ENCODE results near the gene PLCD3. TPM values are rescaled to one million over a fixed set of nuclear protein-coding genes. Genes with fewer than 3 reads are reported as not detected.
"Not testable (repeated sequence)": the region's sequence is repeated elsewhere in the genome, so short reads cannot be mapped to it uniquely, and the experiment has no call there.

PLCD3 gene
- total RNA-seq, 1 donor from 2014 or later, result 2.4 TPM

DNA sequence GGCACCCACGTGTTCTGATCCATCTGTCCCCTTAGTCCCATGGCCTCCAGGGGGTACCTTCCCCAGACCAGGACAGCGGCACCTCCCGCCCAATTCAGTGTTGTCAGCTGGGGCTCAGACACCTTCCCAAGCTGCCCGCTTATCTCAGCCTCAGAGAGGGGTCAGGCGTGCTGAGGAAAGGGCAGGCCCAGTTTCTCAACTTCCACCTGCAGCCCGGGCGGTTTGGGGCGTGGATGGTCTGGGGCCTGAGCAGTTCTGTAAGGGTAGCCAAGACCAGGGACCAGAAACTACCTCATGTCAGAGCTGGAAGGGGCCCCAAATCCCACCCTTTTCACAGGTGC is 5.1 kb downstream of the PLCD3 start:
- intact Hi-C loops (cut with micrococcal nuclease), result no loop called here
- H3K27me3 Mint-ChIP-seq (ENCODE audit: insufficient read depth), result peaks cover 9% of the 10 kb centered on the region
- no peaks in the 10 kb centered on the region for H3K36me3 Mint-ChIP-seq (ENCODE audit: low read depth)
- no peak overlapping the region for H3K4me3 Mint-ChIP-seq
- H3K9me3 Mint-ChIP-seq, result no peaks in the 10 kb centered on the region
- H3K4me1 Mint-ChIP-seq (ENCODE audit: low read depth), result no peaks in the 10 kb centered on the region
- H3K27ac Mint-ChIP-seq, result no peak overlapping the region
- no peak for DNase-seq (ENCODE audit: low spot score)

DNA sequence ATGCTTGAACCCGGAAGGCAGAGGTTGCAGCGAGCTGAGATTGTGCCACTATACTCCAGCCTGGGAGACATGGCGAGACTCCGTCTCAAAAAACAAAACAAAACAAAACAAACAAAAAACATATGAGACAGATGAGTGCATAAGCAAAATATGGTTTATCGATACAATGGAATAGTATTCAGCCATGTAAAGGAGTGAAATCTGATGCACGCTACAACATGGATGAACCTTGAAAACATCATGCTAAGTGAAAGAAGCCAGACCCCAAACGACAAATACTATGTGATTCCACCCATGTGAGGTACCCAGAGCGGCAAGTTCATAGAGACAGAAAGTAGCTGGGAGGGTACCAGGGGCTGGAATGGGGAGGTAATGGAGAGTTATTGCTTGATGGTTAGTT is 6.8 kb downstream of the PLCD3 start:
- peaks cover 14% of the 10 kb centered on the region for H3K27me3 Mint-ChIP-seq (ENCODE audit: insufficient read depth)
- no peaks in the 10 kb centered on the region for H3K4me1 Mint-ChIP-seq (ENCODE audit: low read depth)
- intact Hi-C loops (cut with micrococcal nuclease), result no loop called here
- no peak overlapping the region for H3K27ac Mint-ChIP-seq
- no peak for DNase-seq (ENCODE audit: low spot score)
- H3K9me3 Mint-ChIP-seq, result no peaks in the 10 kb centered on the region
- H3K4me3 Mint-ChIP-seq, result no peak overlapping the region
- H3K36me3 Mint-ChIP-seq (ENCODE audit: low read depth), result no peaks in the 10 kb centered on the region

DNA sequence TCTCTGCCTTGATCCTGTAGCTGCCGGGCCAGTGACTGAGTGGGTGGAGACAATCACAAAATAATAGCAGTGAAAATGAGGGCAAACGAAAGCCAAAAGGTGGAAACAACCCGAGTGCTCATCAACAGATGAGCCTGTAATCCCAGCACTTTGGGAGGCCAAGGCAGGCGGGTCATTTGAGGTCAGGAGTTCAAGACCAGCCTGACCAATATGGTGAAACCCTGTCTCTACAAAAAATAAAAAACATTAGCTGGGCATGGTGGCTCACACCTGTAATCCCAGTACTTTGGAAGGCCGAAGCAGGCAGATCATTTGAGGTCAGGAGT is 7.6 kb downstream of the PLCD3 start:
- H3K4me3 Mint-ChIP-seq; H3K4me1 Mint-ChIP-seq (ENCODE audit: low read depth); H3K27ac Mint-ChIP-seq; H3K36me3 Mint-ChIP-seq (ENCODE audit: low read depth); intact Hi-C loops (cut with micrococcal nuclease); H3K9me3 Mint-ChIP-seq; DNase-seq (ENCODE audit: low spot score): not testable (repeated sequence)
- H3K27me3 Mint-ChIP-seq (ENCODE audit: insufficient read depth), result peaks cover 13% of the 10 kb centered on the region

DNA sequence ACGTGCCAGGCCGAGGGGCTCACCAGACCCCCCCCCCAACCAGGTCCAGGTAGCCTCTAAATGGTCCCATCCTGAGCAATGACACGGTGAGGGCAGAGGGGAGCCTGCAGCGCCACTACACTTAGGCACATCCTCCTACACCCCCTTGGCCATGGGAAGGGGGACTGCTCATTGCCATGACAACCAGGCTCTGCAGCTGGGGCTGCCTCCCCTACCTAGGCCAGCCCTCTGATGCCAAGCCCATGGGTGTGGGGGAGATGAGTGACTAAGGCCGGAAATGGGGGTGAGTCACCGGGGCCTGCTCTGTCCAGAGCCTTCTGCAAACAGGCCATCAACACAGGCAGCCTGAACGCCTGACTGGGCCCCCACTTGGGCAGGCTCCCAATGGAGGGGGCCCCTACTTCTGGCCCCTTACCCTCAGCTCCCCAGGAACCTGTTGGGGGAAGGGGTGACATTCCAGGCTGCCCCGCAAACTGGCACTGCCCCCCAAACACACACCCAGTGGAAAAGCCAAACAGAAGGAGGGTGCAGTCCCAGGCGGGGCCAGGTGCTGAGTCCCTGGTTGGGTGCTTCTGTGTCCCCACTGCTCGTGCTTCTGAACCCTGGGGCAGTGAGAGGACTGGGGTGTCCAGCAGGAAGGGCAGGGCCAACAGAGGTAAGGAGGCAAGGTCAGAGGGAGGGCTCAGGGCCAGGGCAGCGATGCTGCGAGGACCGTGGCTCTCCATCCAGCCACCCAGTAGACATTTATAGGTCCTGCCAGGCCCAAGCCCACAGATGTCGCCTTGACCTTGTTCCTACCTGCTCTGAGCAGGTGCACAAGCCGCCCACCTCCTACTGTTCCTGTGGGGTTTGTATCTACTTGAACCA is 8.2 kb downstream of the PLCD3 start:
- no peak overlapping the region for H3K27ac Mint-ChIP-seq
- H3K27me3 Mint-ChIP-seq (ENCODE audit: insufficient read depth), result peaks cover 17% of the 10 kb centered on the region
- H3K4me1 Mint-ChIP-seq (ENCODE audit: low read depth), result no peaks in the 10 kb centered on the region
- intact Hi-C loops (cut with micrococcal nuclease), result no loop called here
- no peaks in the 10 kb centered on the region for H3K36me3 Mint-ChIP-seq (ENCODE audit: low read depth)
- no peak overlapping the region for H3K4me3 Mint-ChIP-seq
- no peak for DNase-seq (ENCODE audit: low spot score)
- no peaks in the 10 kb centered on the region for H3K9me3 Mint-ChIP-seq

DNA sequence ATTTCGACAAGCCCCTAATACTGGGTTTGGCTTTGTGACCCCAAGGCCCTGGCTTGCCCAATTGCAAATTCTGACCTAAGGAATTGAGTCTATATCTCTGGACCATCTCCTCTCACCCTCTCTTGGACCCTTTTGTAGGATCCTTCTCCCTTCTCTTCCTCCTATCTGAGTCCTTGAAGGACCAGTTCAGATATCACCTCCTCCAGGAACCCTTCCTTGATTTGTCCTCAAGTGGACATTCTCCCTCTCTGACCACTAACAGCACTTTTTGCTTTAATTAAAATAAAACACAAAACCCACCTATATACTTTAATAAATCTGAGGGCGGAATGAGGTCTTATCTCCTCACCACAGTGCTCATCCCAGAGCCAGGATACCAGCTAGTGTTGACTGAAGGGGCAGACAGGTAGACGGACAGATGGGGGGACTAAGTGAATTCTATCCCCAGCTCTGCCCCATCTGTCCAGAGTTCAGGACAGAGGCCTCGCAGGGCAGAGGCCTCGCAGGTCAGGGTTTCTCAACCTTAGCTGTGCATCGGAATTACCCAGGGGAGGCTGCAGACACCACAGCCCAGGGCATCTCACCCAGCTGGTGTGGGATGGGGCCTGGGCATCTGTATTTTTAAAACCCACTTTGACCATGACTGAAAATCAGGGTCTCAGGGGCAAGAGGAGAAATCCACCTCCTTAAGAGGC is 9.1 kb downstream of the PLCD3 start:
- Mint-ChIP-seq H3K36me3 (ENCODE audit: low read depth) (no peaks in the 10 kb centered on the region), H3K9me3 (no peaks in the 10 kb centered on the region), H3K27me3 (ENCODE audit: insufficient read depth) (peaks cover 20% of the 10 kb centered on the region), H3K27ac (no peak overlapping the region), H3K4me1 (ENCODE audit: low read depth) (no peaks in the 10 kb centered on the region), H3K4me3 (no peak overlapping the region)
- DNase-seq (ENCODE audit: low spot score), result no peak
- intact Hi-C loops (cut with micrococcal nuclease), result no loop called here

DNA sequence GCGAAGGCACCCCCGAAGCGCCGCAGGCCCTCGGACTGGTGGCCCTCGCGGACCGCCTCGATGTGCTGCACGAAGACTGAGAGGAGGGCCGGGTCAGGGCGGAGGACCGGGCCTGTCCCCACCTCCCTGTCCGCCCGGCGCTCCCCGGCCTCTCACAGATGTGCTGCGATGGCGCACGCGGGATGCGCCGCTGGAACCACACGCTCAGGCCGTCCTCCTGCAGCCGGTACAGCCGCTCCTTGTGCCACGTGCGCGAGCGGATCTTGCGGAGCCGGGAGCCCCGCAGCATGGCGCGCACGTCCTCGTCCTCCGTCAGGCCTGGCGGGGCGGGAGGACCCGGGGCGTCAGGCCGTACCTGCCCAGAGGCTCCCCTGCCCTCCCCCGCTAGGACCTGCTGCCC is 11.3 kb downstream of the PLCD3 start:
- DNase-seq (ENCODE audit: low spot score), result no peak
- Mint-ChIP-seq H3K4me3 (no peak overlapping the region), H3K27me3 (ENCODE audit: insufficient read depth) (peaks cover 20% of the 10 kb centered on the region), H3K9me3 (no peaks in the 10 kb centered on the region), H3K4me1 (ENCODE audit: low read depth) (no peaks in the 10 kb centered on the region), H3K27ac (no peak overlapping the region), H3K36me3 (ENCODE audit: low read depth) (no peaks in the 10 kb centered on the region)
- intact Hi-C loops (cut with micrococcal nuclease), result no loop called here

DNA sequence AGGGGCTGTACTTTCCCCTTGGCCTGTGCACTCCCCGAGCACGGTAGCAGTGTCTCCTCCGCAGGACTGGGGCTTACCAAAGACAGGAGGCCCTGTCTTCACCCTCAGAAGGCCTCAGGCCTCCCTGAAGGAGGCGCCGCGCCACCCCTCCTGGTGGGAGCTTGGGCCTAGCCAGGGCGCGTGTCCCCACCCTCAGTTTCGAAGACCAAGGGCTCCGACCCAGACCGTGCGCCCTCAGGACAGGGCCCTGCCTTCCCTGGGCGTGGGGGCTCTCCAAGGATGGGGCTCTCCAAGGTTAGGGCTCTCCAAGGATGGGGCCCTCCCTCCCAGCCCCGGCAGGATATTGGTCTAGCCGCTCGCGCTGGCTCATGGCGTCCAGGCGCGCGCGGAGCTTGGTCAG is 11.8 kb downstream of the PLCD3 start:
- peaks cover 18% of the 10 kb centered on the region for H3K27me3 Mint-ChIP-seq (ENCODE audit: insufficient read depth)
- no peaks in the 10 kb centered on the region for H3K9me3 Mint-ChIP-seq
- H3K4me3 Mint-ChIP-seq, result no peak overlapping the region
- no peak overlapping the region for H3K27ac Mint-ChIP-seq
- H3K4me1 Mint-ChIP-seq (ENCODE audit: low read depth), result no peaks in the 10 kb centered on the region
- no peaks in the 10 kb centered on the region for H3K36me3 Mint-ChIP-seq (ENCODE audit: low read depth)
- DNase-seq (ENCODE audit: low spot score), result no peak
- intact Hi-C loops (cut with micrococcal nuclease), result no loop called here

DNA sequence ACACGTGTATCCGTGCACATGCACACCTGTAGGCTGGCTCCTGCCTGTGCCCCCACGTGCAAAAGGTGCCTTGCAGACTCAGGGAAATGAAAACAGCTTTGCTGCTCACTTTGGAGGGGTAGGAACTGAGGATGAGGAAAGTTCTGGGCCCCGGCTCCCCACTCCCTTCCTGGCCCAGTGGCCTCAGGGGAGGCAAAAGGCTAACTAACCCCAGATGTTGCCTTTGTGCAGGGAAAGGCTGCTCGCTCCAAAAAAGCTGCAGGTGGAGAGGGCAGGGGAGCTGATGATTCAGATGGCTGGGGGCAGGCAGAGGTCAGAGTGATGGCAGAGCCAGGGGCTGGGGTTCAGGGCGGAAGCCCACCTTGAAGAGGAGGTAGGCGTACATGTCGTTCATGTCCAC is 12.4 kb downstream of the PLCD3 start:
- peaks cover 18% of the 10 kb centered on the region for H3K27me3 Mint-ChIP-seq (ENCODE audit: insufficient read depth)
- no peaks in the 10 kb centered on the region for H3K9me3 Mint-ChIP-seq
- no peaks in the 10 kb centered on the region for H3K4me1 Mint-ChIP-seq (ENCODE audit: low read depth)
- H3K36me3 Mint-ChIP-seq (ENCODE audit: low read depth), result no peaks in the 10 kb centered on the region
- H3K4me3 Mint-ChIP-seq, result no peak overlapping the region
- H3K27ac Mint-ChIP-seq, result no peak overlapping the region
- DNase-seq (ENCODE audit: low spot score), result no peak
- intact Hi-C loops (cut with micrococcal nuclease), result no loop called here

DNA sequence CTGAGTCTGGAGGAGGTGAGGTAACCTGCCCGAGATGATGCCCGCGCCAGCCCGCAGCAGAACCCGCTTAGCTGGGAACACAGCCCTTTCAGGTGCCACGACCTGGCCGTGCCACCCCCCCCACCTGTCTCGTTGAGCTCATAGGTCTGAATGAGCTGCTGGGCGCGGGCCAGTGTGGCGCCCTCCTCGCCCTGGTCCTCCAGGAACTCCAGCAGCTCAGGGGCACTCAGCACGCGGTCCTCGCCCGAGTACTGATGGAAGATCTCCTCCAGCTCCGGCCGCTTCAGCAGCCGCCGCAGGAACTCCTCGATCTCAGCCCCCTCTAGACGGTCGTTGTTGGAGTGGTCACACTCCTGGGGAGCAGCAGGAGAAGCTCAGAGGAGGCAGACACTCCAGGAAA is 13.6 kb downstream of the PLCD3 start:
- Mint-ChIP-seq H3K4me1 (ENCODE audit: low read depth) (no peaks in the 10 kb centered on the region), H3K27ac (no peak overlapping the region), H3K36me3 (ENCODE audit: low read depth) (no peaks in the 10 kb centered on the region), H3K9me3 (no peaks in the 10 kb centered on the region), H3K4me3 (no peak overlapping the region), H3K27me3 (ENCODE audit: insufficient read depth) (peaks cover 18% of the 10 kb centered on the region)
- intact Hi-C loops (cut with micrococcal nuclease), result no loop called here
- no peak for DNase-seq (ENCODE audit: low spot score)

DNA sequence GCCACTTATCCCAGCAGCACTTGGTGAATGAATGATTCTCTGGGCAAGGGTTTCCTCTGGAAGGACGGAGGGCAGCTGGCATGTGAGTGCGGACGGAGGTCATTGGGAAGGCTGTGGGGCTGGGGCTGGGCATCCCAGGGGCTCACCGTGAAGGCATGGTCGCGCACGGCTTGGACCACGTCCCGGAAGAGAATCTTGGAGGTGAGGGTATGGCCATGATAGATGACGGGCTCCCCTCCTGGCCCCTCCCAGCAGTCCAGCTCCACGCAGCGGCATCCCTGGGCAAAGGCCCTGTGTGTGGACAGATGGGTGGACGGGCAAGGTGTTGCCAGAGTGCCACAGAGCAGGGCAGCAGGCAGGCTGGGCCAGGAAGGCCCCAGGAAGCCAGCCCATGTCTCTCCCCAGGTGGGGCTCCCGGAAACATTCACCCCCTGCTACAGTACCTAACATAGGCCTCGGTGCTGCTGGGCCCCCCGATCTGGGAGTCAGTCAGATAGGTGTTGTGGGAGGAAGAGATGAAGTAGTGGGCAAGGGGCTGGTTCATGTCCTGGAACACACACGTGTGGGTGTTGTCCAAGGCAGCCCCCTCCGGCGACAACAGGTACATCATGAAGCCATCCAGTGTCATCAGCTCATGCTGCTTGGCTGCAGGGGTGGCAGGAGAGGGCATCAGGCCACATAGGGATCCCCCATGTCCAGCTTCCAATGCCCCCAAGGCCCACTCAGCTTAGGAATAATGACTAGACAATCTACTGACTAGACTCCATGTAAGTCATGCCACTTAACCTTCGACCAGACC is 14.3 kb downstream of the PLCD3 start:
- no peak overlapping the region for H3K27ac Mint-ChIP-seq
- H3K27me3 Mint-ChIP-seq (ENCODE audit: insufficient read depth), result peaks cover 16% of the 10 kb centered on the region
- DNase-seq (ENCODE audit: low spot score), result no peak
- no peak overlapping the region for H3K4me3 Mint-ChIP-seq
- no peaks in the 10 kb centered on the region for H3K36me3 Mint-ChIP-seq (ENCODE audit: low read depth)
- no peaks in the 10 kb centered on the region for H3K4me1 Mint-ChIP-seq (ENCODE audit: low read depth)
- intact Hi-C loops (cut with micrococcal nuclease), result no loop called here
- H3K9me3 Mint-ChIP-seq, result no peaks in the 10 kb centered on the region

DNA sequence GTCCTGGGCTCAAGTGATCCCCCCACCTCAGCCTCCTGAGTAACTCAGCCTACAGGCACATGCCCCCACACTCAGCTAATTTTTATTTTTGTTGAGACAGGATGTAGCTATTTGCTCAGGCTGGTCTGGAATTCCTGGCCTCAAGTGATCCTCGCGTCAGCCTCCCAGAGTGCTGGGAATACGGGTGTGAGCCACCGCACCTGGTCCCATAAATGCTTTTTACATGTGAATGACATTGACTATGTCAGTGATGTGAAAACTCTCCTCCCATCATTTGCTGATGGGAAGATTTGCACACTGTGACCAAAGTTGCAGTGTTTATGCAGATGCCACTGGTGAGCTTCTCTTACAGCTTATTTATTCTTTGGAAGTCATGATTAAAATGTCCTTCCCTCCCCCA is 15.0 kb downstream of the PLCD3 start:
- no peak overlapping the region for H3K4me3 Mint-ChIP-seq
- H3K4me1 Mint-ChIP-seq (ENCODE audit: low read depth), result no peaks in the 10 kb centered on the region
- intact Hi-C loops (cut with micrococcal nuclease), result no loop called here
- no peak for DNase-seq (ENCODE audit: low spot score)
- H3K36me3 Mint-ChIP-seq (ENCODE audit: low read depth), result no peaks in the 10 kb centered on the region
- peaks cover 15% of the 10 kb centered on the region for H3K27me3 Mint-ChIP-seq (ENCODE audit: insufficient read depth)
- H3K27ac Mint-ChIP-seq, result no peak overlapping the region
- no peaks in the 10 kb centered on the region for H3K9me3 Mint-ChIP-seq

DNA sequence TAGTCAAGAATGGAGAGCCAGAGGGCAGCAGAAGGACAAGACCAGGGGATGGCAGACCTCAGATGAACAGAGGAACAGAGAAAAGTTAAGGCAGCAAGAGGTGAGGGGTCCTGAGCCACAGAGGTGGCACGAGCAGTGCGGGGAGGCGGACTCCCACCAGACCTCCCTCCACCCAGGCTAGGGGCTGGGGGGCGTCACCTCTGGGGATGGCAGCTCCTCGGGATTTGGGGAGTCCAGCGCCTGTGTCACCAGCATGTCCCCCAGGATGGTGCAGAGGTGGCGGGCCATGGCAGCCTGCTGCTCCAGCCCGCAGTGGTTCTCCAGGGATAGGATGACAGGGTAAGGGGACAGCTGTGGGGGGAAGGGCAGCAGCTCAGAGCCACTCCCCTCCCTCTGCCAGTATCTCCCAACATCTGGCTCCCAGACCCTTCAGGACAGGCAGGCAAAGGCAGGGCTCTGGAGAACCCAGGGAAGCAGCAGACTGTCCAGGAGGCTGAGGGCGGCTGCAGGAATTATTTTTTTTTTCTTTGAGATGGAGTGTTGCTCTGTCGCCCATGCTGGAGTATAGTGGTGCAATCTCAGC is 15.8 kb downstream of the PLCD3 start:
- H3K36me3 Mint-ChIP-seq (ENCODE audit: low read depth), result no peaks in the 10 kb centered on the region
- H3K27me3 Mint-ChIP-seq (ENCODE audit: insufficient read depth), result peaks cover 10% of the 10 kb centered on the region
- no peaks in the 10 kb centered on the region for H3K4me1 Mint-ChIP-seq (ENCODE audit: low read depth)
- intact Hi-C loops (cut with micrococcal nuclease), result no loop called here
- H3K4me3 Mint-ChIP-seq, result no peak overlapping the region
- no peak for DNase-seq (ENCODE audit: low spot score)
- H3K27ac Mint-ChIP-seq, result no peak overlapping the region
- no peaks in the 10 kb centered on the region for H3K9me3 Mint-ChIP-seq

DNA sequence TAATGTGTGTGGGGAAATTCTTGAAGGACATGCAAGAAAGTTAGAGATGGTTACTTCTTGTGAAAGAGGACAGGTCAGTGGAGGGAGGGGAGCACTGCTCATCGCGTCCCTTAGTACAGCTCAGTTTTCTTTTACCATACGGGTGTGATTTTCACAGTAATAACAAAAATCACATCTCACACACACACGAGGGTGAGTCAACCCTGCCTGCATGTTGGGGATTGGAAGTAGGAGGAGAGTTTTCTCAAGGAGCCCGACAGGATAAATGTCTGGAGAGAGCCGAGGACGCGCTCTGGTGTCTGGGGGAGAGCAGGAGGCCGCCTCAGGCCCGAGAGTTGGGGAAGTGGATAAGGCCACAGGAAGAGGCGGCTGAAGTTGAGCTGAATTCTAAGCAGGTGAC is 16.4 kb downstream of the PLCD3 start:
- intact Hi-C loops (cut with micrococcal nuclease), result no loop called here
- no peak for DNase-seq (ENCODE audit: low spot score)
- Mint-ChIP-seq H3K27ac (no peak overlapping the region), H3K27me3 (ENCODE audit: insufficient read depth) (peaks cover 7% of the 10 kb centered on the region), H3K4me1 (ENCODE audit: low read depth) (no peaks in the 10 kb centered on the region), H3K9me3 (no peaks in the 10 kb centered on the region), H3K4me3 (no peak overlapping the region), H3K36me3 (ENCODE audit: low read depth) (no peaks in the 10 kb centered on the region)

Data from activated T-helper 1 cell treated with anti-CD3 and anti-CD28 coated beads, Interleukin-12 subunit alpha, Interleukin-12 subunit beta, Interleukin-2, Interleukin-4 antibody, amounts not matched to agents 30 ng/mL and 10 ng/mL and 1 ng/mL, durations not matched to agents 14 hours and 24 hours and 36 hours (primary cell).